A673 (cell line): ENCODE measurements around the gene CDC42EP3. TPM values are rescaled to one million over a fixed set of nuclear protein-coding genes. Genes with fewer than 3 reads are reported as not detected.

Experiments
- BruUV-seq: library from RNA; stranded (reverse); fragments of 400-500 nt; replicated peaks from 2 replicates; lab custom pipeline; 2021; lab: Mats Ljungman, UMichigan
- CTCF ChIA-PET: fragments of 300-600 bp; sonication (Branson Sonifier 250); formaldehyde crosslinking; loops from one replicate; lab custom pipeline; 2022; ENCODE audit warnings: antibody characterized with exemption; lab: Charles Lee
- POLR2A ChIA-PET: fragments of 300-600 bp; sonication (Branson Sonifier 250); formaldehyde crosslinking; loops from one replicate; lab custom pipeline; 2022; ENCODE audit warnings: antibody characterized with exemption; ENCODE audit not compliant: low non-redundant PET; lab: Charles Lee
- DNase-seq: peaks from one replicate; pipeline ENCODE4 v3.0.0-alpha.2; 2015; ENCODE audit warnings: low spot score
- H3K27ac ChIP-seq: fragments of 200-600 bp; sonication (generic); 2 replicates; pipeline ENCODE4 v1.5.1; 2016; ENCODE audit warnings: mixed run types, low read depth, mild to moderate bottlenecking, mixed read lengths, antibody characterized with exemption, low read length; ENCODE audit not compliant: poor library complexity, severe bottlenecking
- H3K27me3 ChIP-seq: fragments of 200-600 bp; sonication (generic); replicated peaks from 2 replicates; pipeline ENCODE4 v1.6.1; 2017; ENCODE audit warnings: mixed run types, low read depth, mild to moderate bottlenecking, mixed read lengths, antibody characterized with exemption, low read length; ENCODE audit not compliant: insufficient read depth, poor library complexity
- H3K36me3 ChIP-seq: fragments of 200-600 bp; sonication (generic); 2 replicates; pipeline ENCODE4 v1.6.1; 2016; ENCODE audit warnings: mixed run types, mild to moderate bottlenecking, mixed read lengths, antibody characterized with exemption, low read length; ENCODE audit not compliant: insufficient read depth, poor library complexity, severe bottlenecking
- H3K4me1 ChIP-seq: fragments of 200-600 bp; sonication (generic); 2 replicates; pipeline ENCODE4 v1.6.1; 2017; ENCODE audit warnings: mixed run types, mild to moderate bottlenecking, mixed read lengths, antibody characterized with exemption, low read length; ENCODE audit not compliant: insufficient read depth, poor library complexity, severe bottlenecking
- H3K4me3 ChIP-seq: fragments of 200-600 bp; sonication (generic); 2 replicates; pipeline ENCODE4 v1.5.1; 2016; ENCODE audit warnings: low read depth, mixed run types, mild to moderate bottlenecking, mixed read lengths, low read length; ENCODE audit not compliant: poor library complexity, severe bottlenecking
- H3K9me3 ChIP-seq: fragments of 200-600 bp; sonication (generic); 2 replicates; pipeline ENCODE4 v1.6.1; 2016; ENCODE audit warnings: mixed run types, low read depth, mild to moderate bottlenecking, mixed read lengths, antibody characterized with exemption, low read length; ENCODE audit not compliant: poor library complexity, severe bottlenecking
- EZH2 ChIP-seq: fragments of 200-600 bp; sonication (generic); IDR thresholded peaks from 2 replicates; pipeline ENCODE4 v1.6.1; 2017; ENCODE audit warnings: borderline replicate concordance, low read depth, mild to moderate bottlenecking, mixed read lengths, antibody characterized with exemption, low read length; ENCODE audit not compliant: poor library complexity, severe bottlenecking
- intact Hi-C: fragments of 100-400 bp; cut with micrococcal nuclease; formaldehyde crosslinking; loops from one replicate; pipeline ENCODE4 v1.10.0; 2022; ENCODE audit not compliant: unreplicated experiment
- total RNA-seq: library from RNA; stranded (reverse); gene quantifications from 2 replicates; pipeline ENCODE4 v1.2.3, GENCODE V29; 2021
- TF ChIP-seq, protein P1 (sequence below): fragments of 300-800, 200-600 bp; sonication (generic); conservative IDR thresholded peaks from 2 replicates; pipeline ENCODE4 v1.5.1; 2017; ENCODE audit warnings: low read depth, mild to moderate bottlenecking, antibody characterized with exemption, low read length, moderate library complexity, mixed read lengths

Gene CDC42EP3
- total RNA-seq, 1 experiment from 2014 or later: 12.2 TPM

DNA sequence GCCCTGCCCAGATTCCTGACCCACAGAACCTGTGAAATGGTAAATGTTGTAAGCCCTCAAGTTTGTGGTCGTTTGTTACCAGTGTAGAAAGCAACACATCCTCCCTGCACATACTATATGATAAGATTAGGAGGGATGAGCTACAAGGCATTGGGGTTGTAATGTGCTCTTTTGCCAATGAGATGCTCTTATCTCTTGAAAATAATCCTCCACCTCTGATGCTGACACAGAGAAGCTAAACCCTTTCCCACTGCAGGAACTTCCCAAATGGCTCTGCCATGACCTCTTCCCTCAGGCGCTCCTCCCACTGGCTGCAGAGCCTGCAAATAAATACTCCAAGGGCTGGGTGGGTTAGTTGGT is 23.5 kb downstream of the CDC42EP3 start:
- H3K4me1 ChIP-seq: no peaks in the 10 kb centered on the region
- H3K9me3 ChIP-seq: no peaks in the 10 kb centered on the region
- no TSS peak for BruUV-seq
- no peaks in the 10 kb centered on the region for H3K27me3 ChIP-seq
- no peak overlapping the region for H3K4me3 ChIP-seq
- H3K27ac ChIP-seq: no peak overlapping the region
- intact Hi-C loops: no loop called here
- no peak for DNase-seq
- CTCF ChIA-PET: no interaction called here
- no peaks in the 10 kb centered on the region for H3K36me3 ChIP-seq
- POLR2A ChIA-PET: no interaction called here
- no peak for TF ChIP-seq EZH2
- TF ChIP-seq, protein P1, sequence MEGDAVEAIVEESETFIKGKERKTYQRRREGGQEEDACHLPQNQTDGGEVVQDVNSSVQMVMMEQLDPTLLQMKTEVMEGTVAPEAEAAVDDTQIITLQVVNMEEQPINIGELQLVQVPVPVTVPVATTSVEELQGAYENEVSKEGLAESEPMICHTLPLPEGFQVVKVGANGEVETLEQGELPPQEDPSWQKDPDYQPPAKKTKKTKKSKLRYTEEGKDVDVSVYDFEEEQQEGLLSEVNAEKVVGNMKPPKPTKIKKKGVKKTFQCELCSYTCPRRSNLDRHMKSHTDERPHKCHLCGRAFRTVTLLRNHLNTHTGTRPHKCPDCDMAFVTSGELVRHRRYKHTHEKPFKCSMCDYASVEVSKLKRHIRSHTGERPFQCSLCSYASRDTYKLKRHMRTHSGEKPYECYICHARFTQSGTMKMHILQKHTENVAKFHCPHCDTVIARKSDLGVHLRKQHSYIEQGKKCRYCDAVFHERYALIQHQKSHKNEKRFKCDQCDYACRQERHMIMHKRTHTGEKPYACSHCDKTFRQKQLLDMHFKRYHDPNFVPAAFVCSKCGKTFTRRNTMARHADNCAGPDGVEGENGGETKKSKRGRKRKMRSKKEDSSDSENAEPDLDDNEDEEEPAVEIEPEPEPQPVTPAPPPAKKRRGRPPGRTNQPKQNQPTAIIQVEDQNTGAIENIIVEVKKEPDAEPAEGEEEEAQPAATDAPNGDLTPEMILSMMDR: no peak

DNA sequence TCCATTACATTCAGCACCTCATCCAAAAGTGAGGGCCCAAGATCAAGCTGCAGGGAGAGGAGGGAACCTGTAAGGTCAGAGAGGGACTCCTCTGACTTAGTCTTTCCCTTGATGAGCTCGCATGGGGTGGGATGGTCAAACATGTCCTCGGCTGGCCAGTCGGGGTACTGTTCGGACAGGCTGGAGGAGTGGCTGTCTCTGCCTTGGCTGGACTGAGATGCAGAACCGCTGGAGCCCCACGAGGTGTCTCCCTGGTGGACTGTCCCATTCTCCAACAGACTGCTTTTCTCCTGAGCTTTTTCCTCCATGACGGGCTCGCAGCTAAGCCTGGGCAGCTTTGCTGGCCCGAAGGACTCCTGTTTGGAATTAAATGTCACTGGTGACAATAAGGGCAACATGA is 25.6 kb downstream of the CDC42EP3 start:
- DNase-seq: no peak
- no peaks in the 10 kb centered on the region for H3K27me3 ChIP-seq
- H3K4me1 ChIP-seq: peaks cover 8% of the 10 kb centered on the region
- BruUV-seq: no TSS peak
- H3K4me3 ChIP-seq: no peak overlapping the region
- TF ChIP-seq, protein P1: no peak
- TF ChIP-seq EZH2: no peak
- ChIA-PET POLR2A (no interaction called here), CTCF (no interaction called here)
- H3K9me3 ChIP-seq: no peaks in the 10 kb centered on the region
- H3K27ac ChIP-seq: no peak overlapping the region
- intact Hi-C loops: no loop called here
- no peaks in the 10 kb centered on the region for H3K36me3 ChIP-seq

DNA sequence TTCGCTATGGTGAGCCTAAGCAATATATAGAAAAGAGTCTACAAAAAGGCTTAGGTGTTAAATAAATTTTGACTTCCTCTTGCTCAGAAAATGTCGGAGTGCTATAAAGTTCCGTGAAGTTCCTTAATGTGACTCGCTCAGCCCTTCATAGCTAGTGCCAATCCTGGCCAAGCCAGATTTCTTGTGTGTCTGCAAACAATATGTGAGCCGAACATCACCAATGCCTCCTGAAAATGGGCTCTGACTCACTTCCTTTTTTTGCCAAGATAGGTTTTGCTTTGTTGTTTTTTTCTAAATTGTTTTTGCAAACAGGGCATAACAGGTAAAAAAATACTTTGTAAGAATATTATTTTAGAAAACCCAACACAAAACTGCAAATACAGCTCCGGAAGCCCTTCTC is 26.1 kb downstream of the CDC42EP3 start:
- no peak for DNase-seq
- intact Hi-C loops: no loop called here
- POLR2A ChIA-PET: no interaction called here
- Histone ChIP-seq H3K27ac (no peak overlapping the region), H3K27me3 (no peaks in the 10 kb centered on the region), H3K4me3 (no peak overlapping the region), H3K9me3 (no peaks in the 10 kb centered on the region), H3K4me1 (peaks cover 8% of the 10 kb centered on the region), H3K36me3 (no peaks in the 10 kb centered on the region)
- TF ChIP-seq, protein P1: no peak
- TF ChIP-seq EZH2: no peak
- CTCF ChIA-PET: no interaction called here
- BruUV-seq: no TSS peak
